A673 (cell line): ENCODE data around the gene LNPEP.

ENCODE experiments used
- CTCF ChIP-seq: fragments of 300-800, 200-600 bp; sonication (generic); conservative IDR thresholded peaks from 2 replicates; pipeline ENCODE4 v1.5.1; 2017; ENCODE audit warnings: low read depth, mild to moderate bottlenecking, antibody characterized with exemption, low read length, moderate library complexity, mixed read lengths
- EZH2 ChIP-seq: fragments of 200-600 bp; sonication (generic); IDR thresholded peaks from 2 replicates; pipeline ENCODE4 v1.6.1; 2017; ENCODE audit warnings: borderline replicate concordance, low read depth, mild to moderate bottlenecking, mixed read lengths, antibody characterized with exemption, low read length; ENCODE audit not compliant: poor library complexity, severe bottlenecking

DNA sequence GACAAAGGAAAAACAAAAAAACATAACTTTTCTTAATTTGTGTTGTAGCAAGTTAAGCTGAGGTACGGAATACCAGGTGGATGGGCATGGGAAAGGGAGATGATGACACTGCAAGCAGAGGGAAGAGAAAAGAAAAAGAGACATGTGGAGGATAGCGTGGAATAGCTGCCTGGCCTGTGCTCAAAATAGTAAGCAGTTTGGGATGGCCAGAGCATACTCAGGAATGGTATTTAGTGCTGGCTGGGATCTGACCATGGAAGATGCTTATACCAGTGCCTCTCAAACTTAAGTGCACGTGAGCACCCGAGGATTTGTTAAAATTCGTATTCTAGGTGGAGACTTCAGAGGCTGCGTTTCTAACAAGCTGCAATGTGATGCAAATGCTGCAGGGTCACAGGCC, 41.3 kb downstream of the LNPEP start:
- TF ChIP-seq CTCF (no peak), EZH2 (no peak)
